HG02884 (cell line): ENCODE data around the gene PARD3B.

Source experiments
- ATAC-seq: cut with Tn5 transposase; IDR thresholded peaks from one replicate; pipeline ENCODE4 v1.9.1; 2021; ENCODE audit warnings: mild to moderate bottlenecking, moderate library complexity; ENCODE audit not compliant: unreplicated experiment

The PARD3B gene

DNA sequence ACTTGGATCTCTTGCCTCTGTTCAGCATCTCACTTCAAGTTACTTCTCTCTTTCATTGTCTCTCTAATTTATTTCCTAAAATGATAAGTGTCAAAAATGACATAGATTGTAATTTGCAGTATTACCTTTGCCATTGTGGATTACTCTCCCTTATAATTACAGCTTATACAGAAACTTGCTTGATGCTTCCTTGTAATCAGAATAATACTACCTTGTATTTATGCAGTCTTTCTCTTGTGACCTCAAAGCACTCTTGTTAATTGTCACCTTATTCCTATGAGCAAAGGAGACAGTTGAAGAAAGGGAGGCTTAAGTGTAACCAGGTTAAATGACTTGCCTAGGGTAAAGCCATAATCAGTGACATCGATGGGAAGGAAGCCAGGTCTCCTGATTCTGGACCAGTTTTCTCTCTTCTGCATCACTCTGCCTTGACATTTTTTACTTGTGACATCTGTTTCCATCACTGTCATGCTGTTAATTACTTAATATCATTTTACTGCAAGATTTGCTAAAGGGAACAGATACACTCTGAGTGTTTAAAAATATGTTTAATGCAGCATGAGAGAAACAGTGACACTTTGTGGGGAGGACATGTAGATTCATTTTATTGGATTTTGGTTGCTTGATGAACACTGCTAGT, 388.6 kb downstream of the PARD3B start:
- ATAC-seq, result no peak

DNA sequence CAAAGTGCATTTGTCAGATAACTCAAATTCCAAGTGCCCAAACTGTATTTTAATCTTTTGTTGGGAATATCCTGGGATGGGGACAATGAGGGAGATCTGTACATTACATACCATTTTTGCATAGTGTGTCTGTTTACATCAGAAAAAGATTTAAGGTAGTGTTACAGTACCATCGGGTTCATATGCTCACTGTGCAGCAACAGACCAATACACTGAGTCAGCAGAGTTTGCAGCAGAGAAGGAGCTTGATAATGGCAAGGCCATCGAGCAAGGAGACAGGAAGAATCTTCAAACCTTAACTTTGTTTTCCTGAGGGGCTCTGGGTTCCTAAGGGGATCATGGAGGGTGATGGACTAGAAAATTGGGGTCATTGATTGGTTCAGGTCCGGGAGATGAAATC, 399.7 kb downstream of the PARD3B start:
- ATAC-seq, result no peak

DNA sequence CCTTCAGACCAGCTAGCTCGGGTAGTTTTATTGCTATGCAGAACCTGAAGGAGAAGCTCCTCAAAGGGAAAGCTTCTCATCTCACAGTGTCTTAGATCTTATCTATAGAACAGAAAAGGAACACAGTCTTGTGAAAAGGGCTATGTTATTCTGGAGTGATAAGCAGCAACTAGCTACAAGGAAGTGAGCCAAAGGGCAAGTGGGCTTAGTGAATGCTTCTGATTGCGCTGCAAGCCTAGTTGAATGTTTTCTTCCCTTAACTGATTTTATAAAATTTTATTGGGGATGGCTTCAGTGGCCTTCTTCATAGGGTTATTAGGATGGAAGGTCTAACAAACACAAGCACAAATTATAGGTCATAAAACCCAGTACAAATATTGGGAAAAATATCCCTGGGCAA, 400.1 kb downstream of the PARD3B start:
- no peak for ATAC-seq

DNA sequence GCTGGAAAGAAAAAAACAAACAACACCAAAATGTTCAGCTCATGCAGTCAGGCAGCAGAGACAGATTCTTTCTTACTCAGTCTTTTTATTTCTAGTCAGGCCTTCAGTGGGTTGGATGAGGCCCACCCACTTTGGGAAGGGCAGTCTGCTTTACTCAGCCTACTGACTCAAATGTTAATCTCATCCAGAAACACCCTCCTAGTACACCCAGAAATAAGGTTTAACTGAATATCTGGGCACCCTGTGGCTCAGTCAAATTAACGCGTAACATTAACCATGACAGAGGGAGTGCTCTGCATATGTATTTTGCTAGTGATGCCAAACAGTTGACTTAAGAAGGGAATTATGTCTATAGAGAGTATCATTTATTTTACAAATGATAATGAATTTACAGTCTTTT, 401.6 kb downstream of the PARD3B start:
- no peak for ATAC-seq

DNA sequence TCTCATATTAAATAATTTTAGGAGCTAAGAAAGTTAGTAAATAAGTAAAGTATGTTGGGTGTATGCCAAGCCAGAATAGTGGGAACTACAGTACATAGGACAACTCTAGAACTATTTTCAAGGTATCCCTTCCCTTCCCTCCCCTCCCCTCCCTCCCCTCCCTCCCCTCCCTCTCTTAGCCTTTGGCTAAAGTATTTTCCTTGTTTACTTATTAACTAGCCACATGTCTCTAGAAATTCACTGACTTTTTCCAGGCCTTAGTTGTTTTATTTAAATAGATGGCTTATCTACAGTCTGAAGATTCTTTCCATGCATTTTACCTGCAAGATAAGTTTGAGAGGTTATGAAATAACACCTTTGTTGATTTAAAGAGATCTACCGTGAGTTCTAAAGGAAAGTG, 402.1 kb downstream of the PARD3B start:
- no peak for ATAC-seq

DNA sequence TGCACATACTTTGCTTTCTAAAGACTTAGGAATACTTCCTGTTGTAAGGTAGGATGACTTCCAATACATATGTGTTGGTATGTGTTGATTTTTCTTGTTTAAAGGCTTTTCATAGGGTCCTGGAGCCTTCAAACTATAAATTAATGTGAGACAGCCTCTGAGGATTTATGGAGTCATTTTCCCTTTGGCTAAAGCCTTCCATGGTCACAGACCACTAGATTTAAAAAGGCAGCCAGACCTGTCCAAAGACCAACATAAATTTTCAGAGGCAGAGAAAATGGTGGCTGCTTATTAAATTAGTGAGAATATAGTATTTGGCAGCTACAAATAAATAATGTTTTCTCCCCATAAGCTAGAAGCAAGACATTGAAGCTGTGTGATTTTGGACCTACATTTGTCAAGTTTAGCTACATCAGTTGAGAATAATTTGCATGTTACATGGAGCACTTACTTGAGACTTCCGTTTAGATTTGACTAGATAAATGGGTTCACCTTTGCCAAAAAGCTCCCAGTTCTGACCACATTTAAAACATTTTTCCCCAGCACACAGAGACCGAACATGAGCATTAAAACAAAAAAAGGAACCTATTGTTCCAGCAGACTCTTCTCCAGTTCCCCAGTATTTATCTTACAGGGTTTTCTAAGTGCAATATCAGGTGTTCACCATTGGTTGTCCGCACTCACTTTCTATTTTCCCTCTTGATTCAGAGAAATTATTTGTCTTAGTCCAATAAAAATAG, 402.9 kb downstream of the PARD3B start:
- no peak for ATAC-seq

DNA sequence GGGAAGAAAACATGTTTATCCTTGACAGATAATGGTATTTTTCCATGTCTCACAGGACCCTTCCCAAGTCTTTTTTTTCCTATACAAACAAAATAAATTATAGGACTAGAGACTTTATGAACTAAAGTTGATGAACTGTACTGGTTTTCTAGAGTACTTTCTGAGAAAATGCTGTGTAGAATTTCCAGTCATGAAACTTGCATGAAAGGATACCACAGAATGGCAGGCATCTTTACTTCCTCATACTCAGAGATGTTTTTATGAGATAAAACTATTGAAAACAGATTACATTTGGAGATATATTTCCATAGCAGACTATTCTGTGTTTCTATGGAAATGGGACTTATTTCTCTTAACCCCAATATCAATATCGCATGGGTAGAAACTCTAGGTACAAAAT, 403.5 kb downstream of the PARD3B start:
- ATAC-seq, result no peak

DNA sequence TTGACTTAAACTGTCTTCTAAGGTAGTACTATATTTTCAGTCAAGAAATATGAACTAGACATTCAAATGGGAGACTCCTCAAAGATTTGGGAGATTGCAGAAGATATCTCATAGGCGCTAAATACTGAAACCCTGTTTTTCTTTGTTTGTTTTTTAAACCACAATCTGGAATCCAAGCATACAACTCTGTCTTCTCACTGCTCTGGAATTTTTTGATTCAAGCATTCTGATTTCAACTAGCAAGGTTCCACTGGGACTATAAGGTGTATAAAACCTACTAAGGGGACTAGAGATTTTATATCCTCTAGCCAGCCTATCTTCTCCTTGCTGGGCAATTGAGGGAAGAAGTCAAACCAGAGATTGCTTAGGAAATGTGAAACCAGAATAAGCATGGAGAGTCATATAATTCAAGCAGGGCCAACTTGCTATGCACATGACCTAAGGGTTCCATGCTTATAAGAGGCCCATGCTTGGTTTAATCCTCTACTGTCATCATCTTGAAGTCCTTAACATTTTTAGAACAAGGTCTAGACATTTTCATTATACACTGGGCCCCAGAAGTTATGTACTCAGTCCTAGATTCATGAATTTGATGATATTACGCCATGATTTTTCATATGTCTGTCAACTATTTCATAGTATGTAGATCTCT, 405.5 kb downstream of the PARD3B start:
- ATAC-seq, result no peak

DNA sequence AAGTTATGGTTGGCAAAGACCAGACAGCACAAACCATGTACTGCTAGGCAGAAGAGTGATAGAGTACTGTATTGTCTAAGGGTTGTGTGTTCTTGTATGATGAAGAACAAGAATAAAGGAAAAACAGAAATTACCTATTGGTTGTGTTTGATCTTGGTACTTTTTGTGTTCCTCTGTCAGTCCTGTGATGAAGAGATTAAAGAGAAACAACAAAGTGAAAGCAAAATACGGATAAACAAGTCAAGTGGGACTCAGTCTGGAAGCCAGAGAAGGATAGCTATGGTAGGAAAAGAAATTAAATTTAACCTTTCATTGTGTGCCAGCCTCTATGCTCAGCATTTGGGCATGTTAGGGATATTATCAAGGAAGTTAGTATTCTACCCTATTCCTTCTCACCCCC, 413.1 kb downstream of the PARD3B start:
- ATAC-seq, result no peak

DNA sequence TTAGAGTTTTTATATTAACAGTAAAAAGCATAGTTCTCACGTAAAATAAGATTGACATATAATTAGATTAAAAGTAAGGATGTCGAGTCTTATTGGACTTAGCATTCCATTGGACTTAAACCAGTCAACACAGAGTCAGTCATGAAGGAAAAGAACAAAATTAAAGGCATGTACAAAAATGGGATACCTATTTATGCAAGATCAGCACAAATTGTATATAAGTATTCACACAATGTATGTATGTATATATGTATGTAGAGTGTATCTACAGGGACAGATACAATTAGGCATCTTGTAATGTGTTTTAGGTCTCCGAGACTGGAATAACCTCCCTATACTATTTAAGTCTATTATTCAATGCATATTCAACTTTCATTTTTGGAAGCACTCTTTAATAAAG, 419.1 kb downstream of the PARD3B start:
- no peak for ATAC-seq

DNA sequence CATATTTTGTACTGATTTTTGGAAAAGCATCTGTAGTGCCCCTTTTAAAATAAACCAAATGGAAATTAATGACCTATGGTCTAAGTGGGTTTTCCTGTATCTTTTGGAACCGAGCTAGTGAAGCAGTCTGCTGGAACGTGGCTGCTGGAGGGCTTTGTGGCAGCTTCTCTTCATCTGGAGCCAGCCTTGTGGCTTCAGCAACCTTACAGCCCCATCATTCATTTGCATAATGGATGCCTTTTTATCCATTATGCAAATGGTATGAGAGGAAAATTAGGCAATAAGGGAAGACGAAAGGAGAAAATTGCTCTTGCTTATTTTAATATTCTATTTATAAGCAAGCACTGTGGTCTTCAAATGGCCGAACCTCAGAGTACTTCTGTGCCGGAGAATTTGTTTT, 421.0 kb downstream of the PARD3B start:
- ATAC-seq, result no peak

DNA sequence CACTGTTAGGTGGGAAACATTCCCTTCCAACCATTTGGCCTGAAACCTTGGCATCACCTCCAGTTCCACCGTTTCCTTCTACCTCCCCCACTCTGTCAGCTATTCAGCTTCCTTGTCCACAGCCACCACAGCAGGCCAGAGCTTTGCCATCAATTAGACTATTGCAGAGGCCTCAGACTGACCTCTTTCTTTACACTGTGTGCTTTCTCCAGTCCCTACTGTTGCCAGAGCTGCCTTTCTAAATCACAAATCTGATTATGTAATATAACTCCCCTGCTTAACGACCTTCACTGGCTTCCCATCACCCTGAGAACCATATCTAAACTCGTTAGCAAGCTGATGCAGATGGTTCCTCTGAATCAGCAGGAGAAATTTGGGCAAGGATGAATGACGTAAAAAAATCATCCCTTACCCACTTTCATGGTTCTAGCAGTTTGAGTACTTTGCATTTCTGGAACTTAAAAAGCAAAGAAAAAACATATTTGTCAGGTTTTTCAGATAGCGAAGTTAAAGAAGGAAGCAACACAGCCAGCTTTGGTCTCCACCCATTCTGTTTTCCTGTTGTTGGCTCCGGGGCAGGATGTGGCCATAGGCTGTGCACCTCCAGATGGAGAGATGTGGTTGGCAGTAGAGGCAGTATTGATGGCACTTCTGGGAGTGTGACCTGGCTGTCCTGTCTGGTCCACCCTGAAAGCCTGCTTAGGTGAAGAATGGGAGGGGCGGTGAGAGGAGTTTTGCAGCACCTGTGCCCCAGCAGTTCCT, 422.1 kb downstream of the PARD3B start:
- ATAC-seq, result no peak

DNA sequence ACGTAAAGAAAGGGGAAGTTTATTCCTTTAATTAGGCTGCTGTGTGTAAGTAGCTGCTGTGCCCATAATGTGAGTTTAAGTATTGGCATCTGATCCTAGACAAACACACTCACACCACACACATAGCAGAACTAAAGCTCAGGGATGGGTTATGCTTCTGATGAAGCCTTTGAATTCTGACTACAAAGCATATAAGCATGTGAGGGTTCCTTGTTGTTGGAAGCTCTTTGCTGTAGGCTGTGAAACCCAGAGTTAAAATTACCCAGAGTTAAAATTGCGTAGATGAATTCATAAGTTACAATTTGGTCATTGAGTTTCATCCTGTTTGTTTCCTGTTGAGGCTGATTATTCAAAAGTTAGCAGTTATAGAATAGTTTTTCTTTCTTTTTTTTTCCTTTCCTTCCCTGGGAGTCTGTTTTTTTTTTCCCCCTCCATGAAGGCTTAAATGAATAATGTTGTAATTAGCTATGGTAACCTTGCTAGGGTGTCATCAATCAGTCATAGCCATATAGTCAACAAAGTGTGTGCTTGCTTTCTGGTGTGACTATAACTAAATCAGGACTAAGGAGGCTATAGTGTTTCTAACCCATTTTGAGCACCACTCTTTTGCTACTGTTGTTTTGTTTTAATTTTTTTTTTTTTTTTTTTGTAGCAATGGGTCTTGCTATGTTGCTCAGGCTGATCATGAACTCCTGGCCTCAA, 426.1 kb downstream of the PARD3B start:
- no peak for ATAC-seq

DNA sequence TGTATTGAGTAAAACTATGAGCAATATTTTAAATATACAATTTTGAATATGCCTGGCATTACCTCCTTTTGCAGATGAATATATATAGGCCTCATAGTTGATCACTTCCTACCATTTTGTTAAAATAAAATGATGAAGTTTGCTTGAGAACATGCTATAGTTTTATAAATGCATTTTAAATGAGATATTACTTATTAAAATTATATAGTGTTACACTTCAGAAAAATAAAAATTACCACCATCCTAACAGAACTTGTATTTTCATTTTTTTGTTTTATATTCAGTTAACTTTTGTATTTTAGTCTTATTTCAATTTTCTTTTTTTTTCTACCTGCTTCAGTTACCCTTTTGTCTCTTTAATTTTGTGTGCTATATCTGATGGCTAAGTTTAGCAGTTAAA, 426.9 kb downstream of the PARD3B start:
- no peak for ATAC-seq

DNA sequence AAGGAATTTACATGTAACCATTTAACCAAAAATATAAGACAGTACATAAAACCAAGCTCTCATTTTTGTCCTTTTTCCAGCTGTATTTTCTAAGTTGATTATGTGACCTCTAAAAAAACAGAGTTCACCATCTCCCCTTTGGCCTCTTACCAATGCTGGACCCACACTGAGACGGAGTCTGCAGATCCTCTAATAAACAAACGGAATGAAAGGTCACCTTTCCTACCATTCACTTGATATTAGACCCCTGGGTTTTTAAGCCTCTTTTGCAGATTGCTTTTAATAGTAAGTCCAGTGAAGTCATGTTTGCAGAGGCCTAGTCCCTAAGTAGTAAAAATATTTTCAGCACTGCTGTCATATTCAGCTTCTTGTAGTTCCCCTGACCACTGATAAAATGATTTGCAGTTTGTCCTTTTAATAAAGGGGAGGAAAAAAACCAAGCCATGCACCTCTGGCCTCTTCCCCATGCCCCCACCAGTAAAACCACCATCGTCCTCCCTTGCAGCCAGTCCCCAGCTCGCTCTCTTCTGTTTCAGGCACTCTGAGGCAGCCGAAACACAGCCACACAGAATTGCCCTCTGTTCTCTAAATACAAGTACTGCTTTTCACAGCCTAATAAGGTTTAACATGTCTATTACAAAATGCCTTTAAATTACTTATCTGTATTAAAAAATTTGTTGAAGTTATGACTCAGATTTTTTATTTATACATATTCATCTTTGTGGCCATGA, 427.5 kb downstream of the PARD3B start:
- ATAC-seq, result no peak

DNA sequence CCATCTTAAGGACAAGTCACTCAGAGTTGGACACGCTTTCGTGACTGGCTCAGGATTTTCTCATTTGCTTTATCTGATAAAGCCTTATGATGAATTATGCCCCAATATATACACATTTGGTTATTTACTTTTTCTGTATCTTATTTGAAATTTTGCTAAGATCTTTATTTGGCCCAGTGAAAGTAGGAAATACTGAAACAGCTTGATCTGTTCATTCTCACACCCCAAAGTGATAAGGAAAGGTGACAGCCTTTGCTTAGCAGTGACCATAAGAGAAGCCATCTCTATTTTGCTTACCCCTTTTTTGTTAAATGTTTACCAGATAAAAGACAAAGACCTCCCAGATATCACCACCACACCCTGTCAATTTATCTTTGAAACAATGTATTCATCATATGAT, 428.3 kb downstream of the PARD3B start:
- no peak for ATAC-seq

DNA sequence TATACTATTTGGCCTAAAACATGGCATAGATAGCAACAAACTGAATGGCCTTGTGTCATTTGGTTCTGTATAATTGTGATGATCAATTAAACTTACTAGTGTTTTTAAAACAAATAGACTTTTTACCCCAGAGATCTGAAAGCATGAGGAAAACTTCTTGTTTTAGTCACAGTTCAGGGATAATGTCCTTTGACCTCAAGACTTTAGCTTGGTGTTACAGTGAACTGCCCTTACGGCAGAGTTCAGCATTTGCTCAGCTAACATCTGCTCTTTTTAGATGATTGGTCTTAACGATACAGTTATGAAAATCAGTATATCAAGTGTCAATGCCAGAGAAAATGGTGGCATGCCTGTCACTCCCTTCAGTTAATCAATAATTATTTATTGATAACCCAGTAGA, 429.2 kb downstream of the PARD3B start:
- no peak for ATAC-seq

DNA sequence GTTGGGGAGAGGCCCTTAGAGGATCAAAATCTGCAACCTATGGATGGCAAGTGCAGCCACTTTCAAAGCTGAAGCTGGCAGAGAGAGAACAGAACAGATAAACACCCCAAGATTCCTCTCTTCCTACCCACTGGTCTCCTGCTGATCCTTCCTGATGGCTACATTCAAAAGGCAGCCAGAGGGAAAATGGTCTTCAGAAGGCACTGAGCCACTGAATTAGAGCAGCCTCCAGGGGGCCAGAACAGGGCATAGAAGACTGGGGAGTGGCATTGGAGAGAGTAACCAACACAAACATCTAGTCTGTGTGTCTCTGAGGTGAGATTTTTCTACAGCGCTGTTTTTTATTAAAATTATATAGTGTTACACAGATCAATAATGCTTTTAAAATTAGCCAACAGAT, 432.6 kb downstream of the PARD3B start:
- no peak for ATAC-seq

DNA sequence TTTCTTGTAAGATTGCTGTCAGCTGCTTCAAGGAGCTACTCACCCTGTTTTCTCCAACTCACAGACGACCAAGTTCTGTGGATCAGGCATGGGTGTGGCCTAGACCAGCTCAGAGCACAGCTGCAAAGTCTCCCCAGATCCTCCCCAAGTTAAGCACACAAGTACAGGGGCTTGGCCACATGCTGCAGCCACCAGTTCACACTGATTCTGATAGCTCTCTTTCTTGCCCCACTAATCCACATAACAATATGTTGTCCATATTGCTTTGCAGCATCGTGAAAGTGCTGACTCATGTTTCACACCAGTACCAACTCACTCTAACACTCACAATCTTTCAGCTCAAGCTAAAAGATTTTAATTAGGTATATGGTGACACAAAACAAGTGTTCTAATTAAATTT, 437.0 kb downstream of the PARD3B start:
- no peak for ATAC-seq

DNA sequence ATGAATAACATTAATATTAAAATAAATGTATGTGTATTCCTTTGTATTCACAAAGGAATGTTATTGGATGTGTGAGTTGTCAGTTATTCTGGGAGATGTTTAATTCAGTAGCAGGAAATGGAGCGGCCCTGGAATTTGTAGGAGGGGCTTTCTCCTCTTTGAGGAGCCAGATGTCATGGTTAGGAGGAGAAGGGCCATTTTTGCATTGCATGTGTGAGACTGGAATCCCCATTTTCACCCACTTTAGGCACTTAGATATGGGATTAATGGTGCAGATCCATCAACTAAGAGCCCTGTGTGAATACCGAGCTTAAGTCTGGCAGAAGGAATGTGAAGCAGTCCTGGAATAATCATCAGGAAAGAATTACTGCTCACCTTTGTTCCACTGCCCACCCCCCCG, 439.2 kb downstream of the PARD3B start:
- no peak for ATAC-seq
